IMR-90 (cell line): Measurements from ENCODE around the gene MYBPH. TPM values are rescaled to one million over a fixed set of nuclear protein-coding genes. Genes with fewer than 3 reads are reported as not detected.

Source experiments
- ATAC-seq: fragments of 200-7000 bp; cut with Tn5 transposase; 2 replicates; pipeline ENCODE4 v1.9.1; 2020; ENCODE audit warnings: low read depth, mild to moderate bottlenecking, moderate library complexity
- BruUV-seq: library from RNA; stranded (reverse); fragments of 400-500 nt; replicated peaks from 2 replicates; lab custom pipeline; 2021; lab: Mats Ljungman, UMichigan
- CTCF ChIA-PET: fragments of 300-600 bp; formaldehyde crosslinking; extraction: SDS; loops from one replicate; lab custom pipeline; 2021; ENCODE audit warnings: antibody characterized with exemption; lab: Yijun Ruan, JAX
- POLR2A ChIA-PET: fragments of 300-600 bp; sonication (Branson Sonifier 250); formaldehyde crosslinking; loops from one replicate; lab custom pipeline; 2022; ENCODE audit warnings: antibody characterized with exemption; ENCODE audit not compliant: unreplicated experiment; lab: Charles Lee
- DNase-seq: peaks from one replicate; pipeline ENCODE4 v3.0.0; 2013
- H2AFZ ChIP-seq: replicated peaks from 2 replicates; pipeline ENCODE3; 2013; ENCODE audit warnings: low read length, mild to moderate bottlenecking; ENCODE audit not compliant: poor library complexity
- H2AK5ac ChIP-seq: 2 replicates; pipeline ENCODE4 v1.6.1; 2013; ENCODE audit warnings: low read depth, low read length, inconsistent platforms
- H2AK9ac ChIP-seq: replicated peaks from 2 replicates; pipeline ENCODE3; 2013; ENCODE audit warnings: mild to moderate bottlenecking, low read depth, low read length, moderate library complexity; ENCODE audit not compliant: poor library complexity
- H2BK120ac ChIP-seq: 2 replicates; pipeline ENCODE4 v1.6.1; 2013; ENCODE audit warnings: low read depth, low read length, inconsistent platforms
- H2BK15ac ChIP-seq: 3 replicates; pipeline ENCODE4 v1.6.1; 2013; ENCODE audit warnings: low read depth, low read length, inconsistent platforms
- H2BK20ac ChIP-seq: 2 replicates; pipeline ENCODE4 v1.6.1; 2013; ENCODE audit warnings: low read depth, mild to moderate bottlenecking, inconsistent platforms, low read length, moderate library complexity
- H2BK5ac ChIP-seq: 2 replicates; pipeline ENCODE4 v1.6.1; 2013; ENCODE audit warnings: mild to moderate bottlenecking, low read depth, low read length, inconsistent platforms; ENCODE audit not compliant: poor library complexity, severe bottlenecking
- H3K14ac ChIP-seq: replicated peaks from 2 replicates; pipeline ENCODE4 v1.6.1; 2013; ENCODE audit warnings: low read depth, low read length, inconsistent platforms
- H3K18ac ChIP-seq: 2 replicates; pipeline ENCODE4 v1.6.1; 2013; ENCODE audit warnings: low read depth, low read length, control low read depth
- H3K23ac ChIP-seq: 2 replicates; pipeline ENCODE4 v1.6.1; 2013; ENCODE audit warnings: low read depth, low read length, inconsistent platforms
- H3K27ac ChIP-seq: 2 replicates; pipeline ENCODE4 v1.5.1; 2013; ENCODE audit warnings: mild to moderate bottlenecking, control low read depth, low read length; ENCODE audit not compliant: insufficient read depth
- H3K27me3 ChIP-seq: 2 replicates; pipeline ENCODE4 v1.6.1; 2013; ENCODE audit warnings: low read length; ENCODE audit not compliant: control insufficient read depth, insufficient read depth
- H3K36me3 ChIP-seq: 2 replicates; pipeline ENCODE4 v1.6.1; 2013; ENCODE audit warnings: low read length, mixed read lengths; ENCODE audit not compliant: control insufficient read depth, insufficient read depth
- H3K4ac ChIP-seq: 2 replicates; pipeline ENCODE4 v1.6.1; 2013; ENCODE audit warnings: low read depth, low read length, inconsistent platforms
- H3K4me1 ChIP-seq: 2 replicates; pipeline ENCODE4 v1.6.1; 2013; ENCODE audit warnings: low read length, mixed read lengths; ENCODE audit not compliant: control insufficient read depth, insufficient read depth
- H3K4me2 ChIP-seq: 2 replicates; pipeline ENCODE4 v1.6.1; 2013; ENCODE audit warnings: low read depth, mild to moderate bottlenecking, control low read depth, low read length, moderate library complexity
- H3K4me3 ChIP-seq: 2 replicates; pipeline ENCODE4 v1.5.1; 2013; ENCODE audit warnings: low read depth, mild to moderate bottlenecking, control low read depth, low read length, moderate library complexity; ENCODE audit not compliant: insufficient read depth
- H3K56ac ChIP-seq: 2 replicates; pipeline ENCODE4 v1.6.1; 2013; ENCODE audit warnings: low read length, inconsistent platforms; ENCODE audit not compliant: insufficient read depth; ENCODE audit errors: extremely low read depth
- H3K79me1 ChIP-seq, 2 experiments: 2 replicates each; pipeline ENCODE4 v1.6.1; 2013; ENCODE audit warnings: low read length in 2 of 2, inconsistent platforms in 1 of 2, low read depth in 1 of 2
- H3K9ac ChIP-seq: 2 replicates; pipeline ENCODE4 v1.6.1; 2013; ENCODE audit warnings: low read depth, low read length, control low read depth
- H3K9me1 ChIP-seq: 2 replicates; pipeline ENCODE4 v1.6.1; 2013; ENCODE audit warnings: low read length, inconsistent platforms; ENCODE audit not compliant: insufficient read depth
- H3K9me3 ChIP-seq: 2 replicates; pipeline ENCODE4 v1.6.1; 2013; ENCODE audit warnings: low read length; ENCODE audit not compliant: control insufficient read depth, insufficient read depth
- H4K20me1 ChIP-seq: 2 replicates; pipeline ENCODE4 v1.6.1; 2013; ENCODE audit warnings: low read length, inconsistent platforms; ENCODE audit not compliant: insufficient read depth
- H4K5ac ChIP-seq: 2 replicates; pipeline ENCODE4 v1.6.1; 2013; ENCODE audit warnings: mild to moderate bottlenecking, low read depth, low read length, control low read depth
- H4K8ac ChIP-seq, 2 experiments: 2 replicates each; pipeline ENCODE4 v1.6.1; 2013; ENCODE audit warnings: low read depth in 2 of 2, low read length in 2 of 2, control low read depth in 1 of 2, inconsistent platforms in 1 of 2
- H4K91ac ChIP-seq: 2 replicates; pipeline ENCODE4 v1.6.1; 2013; ENCODE audit warnings: low read depth, low read length, inconsistent platforms; ENCODE audit not compliant: insufficient read depth
- BHLHE40 ChIP-seq: fragments of 150-350 bp; IDR thresholded peaks from 2 replicates; pipeline ENCODE4 v1.6.1; 2016; ENCODE audit warnings: mild to moderate bottlenecking, low read depth, low read length
- CHD1 ChIP-seq: IDR thresholded peaks from 2 replicates; pipeline ENCODE4 v1.6.1; 2012; ENCODE audit warnings: low read depth, low read length, improper control_type of control experiment
- FOS ChIP-seq: fragments of 150-350 bp; IDR thresholded peaks from 2 replicates; pipeline ENCODE4 v1.6.1; 2016; ENCODE audit warnings: low read depth, low read length
- MAFK ChIP-seq: IDR thresholded peaks from 2 replicates; pipeline ENCODE4 v1.6.1; 2012; ENCODE audit warnings: low read depth, low read length, improper control_type of control experiment
- MXI1 ChIP-seq: IDR thresholded peaks from 2 replicates; pipeline ENCODE4 v1.6.1; 2012; ENCODE audit warnings: low read depth, mild to moderate bottlenecking, low read length, moderate library complexity, borderline replicate concordance
- NFE2L2 ChIP-seq: fragments of 150-350 bp; IDR thresholded peaks from 2 replicates; pipeline ENCODE4 v1.6.1; 2016; ENCODE audit warnings: low read depth, mild to moderate bottlenecking, low read length
- POLR2A ChIP-seq: IDR thresholded peaks from 2 replicates; pipeline ENCODE4 v1.6.1; 2012; ENCODE audit warnings: mild to moderate bottlenecking, low read depth, low read length
- RAD21 ChIP-seq: IDR thresholded peaks from 2 replicates; pipeline ENCODE4 v1.6.1; 2012; ENCODE audit warnings: low read length, improper control_type of control experiment
- RCOR1 ChIP-seq: IDR thresholded peaks from 2 replicates; pipeline ENCODE4 v1.6.1; 2012; ENCODE audit warnings: mild to moderate bottlenecking, low read length, improper control_type of control experiment; ENCODE audit not compliant: insufficient replicate concordance
- WGBS, 2 experiments: methylation state at CpG; one replicate each; pipeline versions ENCODE4 v1.1.5 to v1.1.7; 2013; ENCODE audit warnings: missing lambda C conversion rate in 2 of 2; ENCODE audit not compliant: insufficient read length in 1 of 2; ENCODE audit errors: extremely low coverage in 2 of 2; 5-methylcytosine and 5-hydroxymethylcytosine counted together
- dilution Hi-C: fragments of 300-500 bp; cut with HindIII; formaldehyde crosslinking; loops from one replicate; pipeline ENCODE4 v1.14.3; 2018; ENCODE audit warnings: low sequenced_read_pairs; ENCODE audit not compliant: unreplicated experiment
- in situ Hi-C: fragments of 300-500 bp; cut with MboI; formaldehyde crosslinking; loops from 3 replicates; pipeline ENCODE4 v1.14.3; 2019; ENCODE audit warnings: low sequenced_read_pairs, inconsistent platforms, mixed read lengths
- intact Hi-C: fragments of 100-400 bp; cut with micrococcal nuclease; formaldehyde crosslinking; loops from 2 replicates; pipeline ENCODE4 v1.10.0; 2022
- polyA plus RNA-seq, 3 experiments: library from polyadenylated mRNA; depleted of rRNA; stranded (reverse); fragments of >200 nt; gene quantifications; 2 replicates each; pipeline ENCODE4 v1.2.3, GENCODE V29; 2012; ENCODE audit warnings: low replicate concordance in 1 of 3
- total RNA-seq: library from RNA; depleted of rRNA; stranded (reverse); fragments of >200 nt; gene quantifications from 2 replicates; pipeline ENCODE4 v1.2.3, GENCODE V29; 2012
- TF ChIP-seq, protein P1 (sequence below): fragments of 150-350 bp; IDR thresholded peaks from 2 replicates; pipeline ENCODE4 v1.6.1; 2017; ENCODE audit warnings: mild to moderate bottlenecking, antibody characterized with exemption, low read length, low read depth
- TF ChIP-seq, protein P2 (sequence below): fragments of 150-350 bp; IDR thresholded peaks from 2 replicates; pipeline ENCODE4 v1.6.1; 2016; ENCODE audit warnings: low read depth, mild to moderate bottlenecking, low read length, moderate library complexity, borderline replicate concordance
- TF ChIP-seq, protein P3 (sequence below): conservative IDR thresholded peaks from 2 replicates; pipeline ENCODE4 v1.5.1; 2012; ENCODE audit warnings: mild to moderate bottlenecking, low read depth, low read length, improper control_type of control experiment

MYBPH gene
- total and polyA plus RNA-seq, 2 of the 4 experiments (the other 2 are of a cell fraction) = not detected

DNA sequence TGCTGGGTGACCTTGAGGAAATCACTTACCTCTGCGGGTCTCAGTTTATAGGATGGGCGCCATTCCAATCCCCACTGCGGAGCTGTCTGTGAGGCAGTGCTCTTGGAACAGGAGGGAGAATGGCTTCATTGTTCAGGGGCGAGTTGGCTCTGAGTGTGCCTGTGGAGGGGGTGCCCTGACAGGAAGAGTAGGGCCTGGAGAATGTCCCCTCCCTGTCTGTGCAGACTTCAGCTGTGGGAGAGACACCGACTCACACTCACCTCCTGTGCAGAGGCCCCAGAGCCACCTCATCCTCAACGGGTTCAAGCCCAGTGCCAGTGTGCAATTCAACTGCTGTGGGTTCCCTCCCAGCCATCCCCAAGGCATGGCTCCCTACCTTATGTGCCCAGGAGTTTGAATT is 31.0 kb downstream of the MYBPH start:
- H3K36me3 ChIP-seq = no peaks in the 10 kb centered on the region
- peak; percentile 48 for DNase-seq
- no peak for ATAC-seq
- H2BK5ac ChIP-seq = no peak overlapping the region
- H3K23ac ChIP-seq = no peak overlapping the region
- dilution Hi-C loops (no loop called here), intact Hi-C loops (no loop called here), in situ Hi-C loops (no loop called here)
- H3K18ac ChIP-seq = no peak overlapping the region
- H2AK9ac ChIP-seq = no peak overlapping the region
- H3K79me1 ChIP-seq = no peaks in the 10 kb centered on the region
- H2AK5ac ChIP-seq = no peak overlapping the region
- H3K27me3 ChIP-seq = peaks cover 16% of the 10 kb centered on the region
- no peaks in the 10 kb centered on the region; the same call in 1 of the 2 replicates for H3K4me1 ChIP-seq
- peaks cover 2% of the 10 kb centered on the region; the same call in 1 of the 2 replicates for H3K9me3 ChIP-seq
- no peak overlapping the region for H3K4me2 ChIP-seq
- H3K27ac ChIP-seq = no peak overlapping the region
- TF ChIP-seq POLR2A (no peak), RCOR1 (no peak), CHD1 (no peak), RAD21 (no peak), FOS (no peak), MXI1 (no peak), BHLHE40 (no peak), MAFK (no peak), NFE2L2 (no peak)
- TF ChIP-seq, protein P1, sequence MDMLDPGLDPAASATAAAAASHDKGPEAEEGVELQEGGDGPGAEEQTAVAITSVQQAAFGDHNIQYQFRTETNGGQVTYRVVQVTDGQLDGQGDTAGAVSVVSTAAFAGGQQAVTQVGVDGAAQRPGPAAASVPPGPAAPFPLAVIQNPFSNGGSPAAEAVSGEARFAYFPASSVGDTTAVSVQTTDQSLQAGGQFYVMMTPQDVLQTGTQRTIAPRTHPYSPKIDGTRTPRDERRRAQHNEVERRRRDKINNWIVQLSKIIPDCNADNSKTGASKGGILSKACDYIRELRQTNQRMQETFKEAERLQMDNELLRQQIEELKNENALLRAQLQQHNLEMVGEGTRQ = no peak
- TF ChIP-seq, protein P2, sequence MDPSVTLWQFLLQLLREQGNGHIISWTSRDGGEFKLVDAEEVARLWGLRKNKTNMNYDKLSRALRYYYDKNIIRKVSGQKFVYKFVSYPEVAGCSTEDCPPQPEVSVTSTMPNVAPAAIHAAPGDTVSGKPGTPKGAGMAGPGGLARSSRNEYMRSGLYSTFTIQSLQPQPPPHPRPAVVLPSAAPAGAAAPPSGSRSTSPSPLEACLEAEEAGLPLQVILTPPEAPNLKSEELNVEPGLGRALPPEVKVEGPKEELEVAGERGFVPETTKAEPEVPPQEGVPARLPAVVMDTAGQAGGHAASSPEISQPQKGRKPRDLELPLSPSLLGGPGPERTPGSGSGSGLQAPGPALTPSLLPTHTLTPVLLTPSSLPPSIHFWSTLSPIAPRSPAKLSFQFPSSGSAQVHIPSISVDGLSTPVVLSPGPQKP = no peak
- TF ChIP-seq, protein P3, sequence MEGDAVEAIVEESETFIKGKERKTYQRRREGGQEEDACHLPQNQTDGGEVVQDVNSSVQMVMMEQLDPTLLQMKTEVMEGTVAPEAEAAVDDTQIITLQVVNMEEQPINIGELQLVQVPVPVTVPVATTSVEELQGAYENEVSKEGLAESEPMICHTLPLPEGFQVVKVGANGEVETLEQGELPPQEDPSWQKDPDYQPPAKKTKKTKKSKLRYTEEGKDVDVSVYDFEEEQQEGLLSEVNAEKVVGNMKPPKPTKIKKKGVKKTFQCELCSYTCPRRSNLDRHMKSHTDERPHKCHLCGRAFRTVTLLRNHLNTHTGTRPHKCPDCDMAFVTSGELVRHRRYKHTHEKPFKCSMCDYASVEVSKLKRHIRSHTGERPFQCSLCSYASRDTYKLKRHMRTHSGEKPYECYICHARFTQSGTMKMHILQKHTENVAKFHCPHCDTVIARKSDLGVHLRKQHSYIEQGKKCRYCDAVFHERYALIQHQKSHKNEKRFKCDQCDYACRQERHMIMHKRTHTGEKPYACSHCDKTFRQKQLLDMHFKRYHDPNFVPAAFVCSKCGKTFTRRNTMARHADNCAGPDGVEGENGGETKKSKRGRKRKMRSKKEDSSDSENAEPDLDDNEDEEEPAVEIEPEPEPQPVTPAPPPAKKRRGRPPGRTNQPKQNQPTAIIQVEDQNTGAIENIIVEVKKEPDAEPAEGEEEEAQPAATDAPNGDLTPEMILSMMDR = no peak
- H4K8ac ChIP-seq = no peak overlapping the region
- CTCF ChIA-PET = no interaction called here
- no peak overlapping the region for H3K56ac ChIP-seq
- no peak overlapping the region for H2AFZ ChIP-seq
- no CpG with 5 or more reads among the region's 6 CpGs for WGBS, 2 experiments
- H3K4me3 ChIP-seq = no peak overlapping the region
- no peak overlapping the region for H3K4ac ChIP-seq
- H4K91ac ChIP-seq = no peak overlapping the region
- H4K20me1 ChIP-seq = no peaks in the 10 kb centered on the region
- POLR2A ChIA-PET = no interaction called here
- H3K14ac ChIP-seq = no peak overlapping the region
- H3K9me1 ChIP-seq = no peaks in the 10 kb centered on the region
- H3K9ac ChIP-seq = no peak overlapping the region
- no peak overlapping the region for H4K5ac ChIP-seq
- no peak overlapping the region for H2BK15ac ChIP-seq
- H2BK20ac ChIP-seq = no peak overlapping the region
- H2BK120ac ChIP-seq = no peak overlapping the region
- BruUV-seq = no TSS peak
